GM19467 (cell line): ENCODE data around the gene KLHL11.

Source experiments
- ATAC-seq: cut with Tn5 transposase; IDR thresholded peaks from one replicate; pipeline ENCODE4 v1.9.1; 2021; ENCODE audit warnings: mild to moderate bottlenecking, moderate library complexity; ENCODE audit not compliant: unreplicated experiment

The KLHL11 gene

GRCh38 chr17:41864836-41865595, at the start of gene KLHL11:
KLHL11 (minus strand) TSS chr17:41865423; CDS start chr17:41865370, 53 bp downstream.
- peak; percentile 79 for ATAC-seq

GRCh38 chr17:41915020-41915419, 49.8 kb upstream of the KLHL11 start:
- no peak for ATAC-seq

- ATAC-seq = no peak
These were observed 49.1 kb upstream of the KLHL11 start for GRCh38 chr17:41914358-41914766.

- ATAC-seq = no peak
These were observed 48.6 kb upstream of the KLHL11 start for GRCh38 chr17:41913798-41914197.

- ATAC-seq = no peak
These were observed 47.7 kb upstream of the KLHL11 start for GRCh38 chr17:41912925-41913324.

GRCh38 chr17:41910701-41911391, 45.6 kb upstream of the KLHL11 start:
- no peak for ATAC-seq

GRCh38 chr17:41909088-41909487, 43.9 kb upstream of the KLHL11 start:
- no peak for ATAC-seq

- no peak for ATAC-seq
These were observed 42.7 kb upstream of the KLHL11 start for GRCh38 chr17:41907633-41908539.

- ATAC-seq = no peak
These were observed 41.9 kb upstream of the KLHL11 start for GRCh38 chr17:41907185-41907556.

GRCh38 chr17:41906465-41907184, 41.4 kb upstream of the KLHL11 start:
- ATAC-seq = no peak

- ATAC-seq = no peak
These were observed 39.9 kb upstream of the KLHL11 start for GRCh38 chr17:41905172-41905571.

GRCh38 chr17:41904242-41904841, 39.1 kb upstream of the KLHL11 start:
- no peak for ATAC-seq

GRCh38 chr17:41901646-41902045, 36.4 kb upstream of the KLHL11 start:
- no peak for ATAC-seq

GRCh38 chr17:41896726-41897125, 31.5 kb upstream of the KLHL11 start:
- no peak for ATAC-seq

GRCh38 chr17:41895617-41896016, 30.4 kb upstream of the KLHL11 start:
- ATAC-seq = no peak

GRCh38 chr17:41894791-41895331, 29.6 kb upstream of the KLHL11 start:
- ATAC-seq = no peak

GRCh38 chr17:41893384-41893783, 28.2 kb upstream of the KLHL11 start:
- no peak for ATAC-seq

GRCh38 chr17:41892021-41892376, 26.8 kb upstream of the KLHL11 start:
- no peak for ATAC-seq

GRCh38 chr17:41891135-41892020, 26.2 kb upstream of the KLHL11 start:
- ATAC-seq = no peak
